Neural cell (in vitro differentiated cells): ENCODE results near the gene PLSCR3. TPM values are rescaled to one million over a fixed set of nuclear protein-coding genes. Genes with fewer than 3 reads are reported as not detected.
A peak's percentile ranks its signal among the peaks of the same experiment; 100 is the strongest.

Experiments
- H2AFZ ChIP-seq: fragments of 200-600, 300-800 bp; sonication (generic), shearing (Covaris generic); 2 replicates; pipeline ENCODE4 v1.6.0; 2014; ENCODE audit warnings: low read depth, mild to moderate bottlenecking, antibody characterized with exemption, low read length, moderate library complexity
- H3F3A ChIP-seq: fragments of 200-600 bp; shearing (Covaris generic); 2 replicates; pipeline ENCODE4 v1.6.1; 2016; ENCODE audit warnings: mild to moderate bottlenecking, moderate library complexity, mixed read lengths, antibody characterized with exemption, low read length; ENCODE audit not compliant: insufficient read depth, poor library complexity, severe bottlenecking
- H3K27ac ChIP-seq: fragments of 200-600, 300-800 bp; sonication (generic), shearing (Covaris generic); 2 replicates; pipeline ENCODE4 v1.5.1; 2014; ENCODE audit warnings: mild to moderate bottlenecking, low read length, moderate library complexity
- H3K27me3 ChIP-seq: fragments of 300-800, 200-600 bp; sonication (generic), shearing (Covaris generic); 2 replicates; pipeline ENCODE4 v1.6.0; 2014; ENCODE audit warnings: mild to moderate bottlenecking, low read depth, low read length, moderate library complexity; ENCODE audit not compliant: insufficient read depth
- H3K36me3 ChIP-seq: fragments of 300-800, 200-600 bp; sonication (generic), shearing (Covaris generic); 2 replicates; pipeline ENCODE4 v1.5.1; 2014; ENCODE audit warnings: mild to moderate bottlenecking, antibody characterized with exemption, low read length, moderate library complexity; ENCODE audit not compliant: insufficient read depth
- H3K4me2 ChIP-seq: fragments of 300-800, 200-600 bp; sonication (generic), shearing (Covaris generic); 2 replicates; pipeline ENCODE4 v1.6.0; 2014; ENCODE audit warnings: mild to moderate bottlenecking, low read length
- H3K4me3 ChIP-seq: fragments of 300-800, 200-600 bp; sonication (generic), shearing (Covaris generic); 2 replicates; pipeline ENCODE4 v1.5.1; 2014; ENCODE audit warnings: mild to moderate bottlenecking, low read length, moderate library complexity
- H3K79me2 ChIP-seq: fragments of 200-600 bp; shearing (Covaris generic); replicated peaks from 2 replicates; pipeline ENCODE4 v1.6.0; 2014; ENCODE audit warnings: mild to moderate bottlenecking, low read length, moderate library complexity; ENCODE audit not compliant: insufficient read depth
- H3K9ac ChIP-seq: fragments of 300-800, 200-600 bp; sonication (generic), shearing (Covaris generic); 2 replicates; pipeline ENCODE4 v1.6.1; 2016; ENCODE audit warnings: mild to moderate bottlenecking, low read length, mixed read lengths
- H3K9me2 ChIP-seq: fragments of 200-600 bp; shearing (Covaris generic); 2 replicates; pipeline ENCODE4 v1.6.1; 2016; ENCODE audit warnings: mild to moderate bottlenecking, low read length, mixed read lengths; ENCODE audit not compliant: insufficient read depth
- H3K9me3 ChIP-seq: fragments of 200-600, 300-800 bp; sonication (generic), shearing (Covaris generic); 2 replicates; pipeline ENCODE4 v1.6.1; 2016; ENCODE audit warnings: mild to moderate bottlenecking, mixed run types, low read length, moderate library complexity, mixed read lengths
- H4K20me1 ChIP-seq: fragments of 200-600 bp; shearing (Covaris generic); 2 replicates; pipeline ENCODE4 v1.6.1; 2016; ENCODE audit warnings: mild to moderate bottlenecking, mixed run types; ENCODE audit not compliant: insufficient read depth
- CTCF ChIP-seq: fragments of 450-650 bp; IDR thresholded peaks from 2 replicates; pipeline ENCODE4 v1.5.1; 2014; ENCODE audit warnings: antibody characterized with exemption, mild to moderate bottlenecking, moderate library complexity; ENCODE audit not compliant: poor library complexity, severe bottlenecking
- EP300 ChIP-seq: fragments of 450-650 bp; conservative IDR thresholded peaks from 2 replicates; pipeline ENCODE4 v1.6.1; 2014; ENCODE audit warnings: antibody characterized with exemption, mild to moderate bottlenecking, moderate library complexity; ENCODE audit not compliant: poor library complexity, severe bottlenecking
- EZH2 ChIP-seq: fragments of 200-600, 300-800 bp; shearing (Covaris generic), sonication (generic); IDR thresholded peaks from 2 replicates; pipeline ENCODE4 v1.6.1; 2014; ENCODE audit warnings: antibody characterized with exemption, low read length, borderline replicate concordance, mild to moderate bottlenecking; ENCODE audit not compliant: insufficient read depth, poor library complexity, severe bottlenecking
- MXI1 ChIP-seq: fragments of 450-650 bp; conservative IDR thresholded peaks from 2 replicates; pipeline ENCODE4 v1.6.1; 2014; ENCODE audit warnings: antibody characterized with exemption, mild to moderate bottlenecking; ENCODE audit not compliant: poor library complexity, severe bottlenecking
- POLR2AphosphoS5 ChIP-seq: IDR thresholded peaks from 2 replicates; pipeline ENCODE4 v1.6.1; 2012
- RAD21 ChIP-seq: fragments of 450-650 bp; conservative IDR thresholded peaks from 2 replicates; pipeline ENCODE4 v1.6.1; 2014; ENCODE audit warnings: antibody characterized with exemption, mild to moderate bottlenecking, moderate library complexity
- REST ChIP-seq: IDR thresholded peaks from 2 replicates; pipeline ENCODE4 v1.6.1; 2012; ENCODE audit warnings: borderline replicate concordance
- SMC3 ChIP-seq: fragments of 450-650 bp; conservative IDR thresholded peaks from 2 replicates; pipeline ENCODE4 v1.6.1; 2014; ENCODE audit warnings: antibody characterized with exemption, mild to moderate bottlenecking, moderate library complexity; ENCODE audit not compliant: poor library complexity
- TAF1 ChIP-seq: IDR thresholded peaks from 2 replicates; pipeline ENCODE4 v1.6.1; 2012; ENCODE audit warnings: low read depth
- polyA minus RNA-seq: library from RNA; depleted of rRNA, polyadenylated mRNA; stranded (reverse); fragments of >200 nt; gene quantifications from 2 replicates; pipeline ENCODE4 v1.2.3, GENCODE V29; 2014
- polyA plus RNA-seq: library from polyadenylated mRNA; depleted of rRNA; stranded (reverse); fragments of >200 nt; gene quantifications from 2 replicates; pipeline ENCODE4 v1.2.3, GENCODE V29; 2014

PLSCR3 gene
- 15.9 and 25.2 TPM in 2 replicates for polyA plus RNA-seq
- polyA minus RNA-seq = 14.9 and 18.3 TPM in 2 replicates

GRCh38 chr17:7394452-7395191, at the start of gene PLSCR3:
TSS of gene PLSCR3 (minus strand) at chr17:7394525. CDS start at chr17:7394110, 415 bp downstream.
- peak; percentile 72 for TF ChIP-seq CTCF
- TF ChIP-seq MXI1 = peak; percentile 87
- peak; percentile 59 for TF ChIP-seq SMC3
- TF ChIP-seq REST = no peak
- peak; percentile 14 for TF ChIP-seq EP300
- TF ChIP-seq POLR2AphosphoS5 = peak; percentile 71
- TF ChIP-seq RAD21 = peak; percentile 46
- no peak for TF ChIP-seq EZH2
- TF ChIP-seq TAF1 = no peak
- Histone ChIP-seq H2AFZ (peak within 1 kb of the TSS; percentile 65), H3K27me3 (no peaks in the 10 kb centered on the region), H3F3A (no peaks in the 10 kb centered on the region), H3K79me2 (no peaks in the 10 kb centered on the region), H3K9ac (peak within 1 kb of the TSS; percentile 93), H3K9me3 (no peaks in the 10 kb centered on the region), H3K9me2 (no peaks in the 10 kb centered on the region), H3K4me3 (peak within 1 kb of the TSS; percentile 93), H3K36me3 (no peaks in the 10 kb centered on the region), H4K20me1 (no peaks in the 10 kb centered on the region), H3K27ac (peak within 1 kb of the TSS; percentile 67), H3K4me2 (peak within 1 kb of the TSS; percentile 80)

GRCh38 chr17:7443499-7444485, 49.5 kb upstream of the PLSCR3 start:
- Histone ChIP-seq H4K20me1 (no peaks in the 10 kb centered on the region), H3K9me2 (no peaks in the 10 kb centered on the region), H3K36me3 (no peaks in the 10 kb centered on the region), H3K79me2 (no peaks in the 10 kb centered on the region), H2AFZ (no peak overlapping the region), H3K27ac (no peak overlapping the region), H3F3A (no peaks in the 10 kb centered on the region), H3K4me3 (no peak overlapping the region), H3K27me3 (peaks cover 24% of the 10 kb centered on the region), H3K9ac (no peak overlapping the region), H3K4me2 (no peak overlapping the region), H3K9me3 (no peaks in the 10 kb centered on the region)
- TF ChIP-seq RAD21 = no peak
- no peak for TF ChIP-seq REST
- TF ChIP-seq EZH2 = no peak
- TF ChIP-seq SMC3 = no peak
- no peak for TF ChIP-seq TAF1
- no peak for TF ChIP-seq EP300
- no peak for TF ChIP-seq MXI1
- TF ChIP-seq CTCF = no peak
- TF ChIP-seq POLR2AphosphoS5 = no peak
